HG03025 (cell line): ENCODE data around the gene HOTAIR.

Experiments used
- ATAC-seq: cut with Tn5 transposase; IDR thresholded peaks from one replicate; pipeline ENCODE4 v1.9.1; 2021; ENCODE audit warnings: mild to moderate bottlenecking, moderate library complexity; ENCODE audit not compliant: unreplicated experiment, low FRiP score

HOTAIR gene

DNA sequence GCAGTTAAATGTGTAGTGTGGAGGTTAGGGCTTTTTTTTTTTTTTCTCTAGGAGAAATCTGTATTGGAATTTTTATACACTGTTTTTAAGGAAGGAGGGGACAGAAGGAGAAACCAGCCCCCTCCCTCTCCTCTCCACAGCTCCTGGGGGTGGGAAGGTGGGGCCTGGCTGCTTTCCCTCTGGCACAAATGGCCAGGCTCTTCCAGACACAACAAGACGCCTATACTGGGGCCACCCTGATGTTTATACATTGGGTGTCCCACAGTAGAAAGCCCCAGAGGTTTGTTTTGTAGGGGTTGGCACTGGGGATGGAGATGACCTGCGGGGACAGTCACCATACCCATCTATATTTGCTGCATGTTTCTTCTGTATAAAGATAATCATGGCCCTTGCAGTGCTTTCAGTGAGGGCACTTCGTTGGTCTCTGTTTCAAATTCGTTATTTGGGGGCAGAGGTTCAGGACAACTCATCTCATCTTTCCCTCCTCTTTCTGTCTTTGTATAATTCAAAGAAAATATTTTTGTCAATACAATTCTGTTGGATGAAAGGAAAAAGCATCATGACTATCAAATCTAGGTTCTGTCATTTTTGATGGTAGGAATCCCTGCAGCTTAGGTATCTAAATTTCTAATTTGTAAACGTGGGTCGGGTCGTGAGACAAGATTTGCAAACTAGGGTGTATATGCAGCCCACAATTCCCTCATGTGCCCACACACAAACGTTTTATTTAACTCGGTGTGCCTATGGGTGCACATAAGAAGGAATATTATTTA lies 2.3 kb upstream of the HOTAIR start:
- ATAC-seq, result no peak

GRCh38 chr12:53976172-53976822 lies 1.5 kb upstream of the HOTAIR start:
- ATAC-seq, result no peak

DNA sequence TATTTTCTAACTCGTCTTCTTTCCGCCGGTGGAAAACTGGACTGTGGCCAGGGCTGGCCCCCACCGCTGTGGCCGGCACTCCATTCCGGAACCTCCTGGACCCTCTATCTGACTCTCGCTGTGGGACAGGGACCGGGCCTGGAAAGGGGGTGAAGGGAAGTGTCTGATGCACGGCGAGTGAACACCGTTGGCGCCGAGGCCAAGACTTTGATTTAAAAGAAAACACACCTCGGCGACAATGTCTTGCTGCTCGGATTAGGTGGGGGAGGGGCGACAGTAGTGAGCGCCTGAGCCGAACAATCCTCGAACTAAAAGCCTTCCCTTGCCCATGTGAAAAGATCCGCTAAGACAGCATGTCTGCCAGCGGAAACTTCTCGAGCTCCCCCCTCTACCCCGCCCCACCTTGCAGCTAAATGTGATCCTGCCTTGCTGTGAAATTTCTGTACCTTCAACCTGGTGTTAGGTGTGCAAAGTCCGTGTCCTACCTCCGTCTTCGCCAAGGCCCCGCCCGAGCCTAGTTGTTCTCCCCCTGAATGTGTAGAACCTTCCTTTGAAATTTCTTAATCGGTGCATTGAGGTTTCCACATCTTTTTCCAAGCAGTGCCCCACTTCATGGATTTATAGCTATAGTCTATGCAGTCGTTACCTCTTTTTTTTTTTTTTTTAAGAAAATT lies 862 bp upstream of the HOTAIR start:
- ATAC-seq, result no peak

DNA sequence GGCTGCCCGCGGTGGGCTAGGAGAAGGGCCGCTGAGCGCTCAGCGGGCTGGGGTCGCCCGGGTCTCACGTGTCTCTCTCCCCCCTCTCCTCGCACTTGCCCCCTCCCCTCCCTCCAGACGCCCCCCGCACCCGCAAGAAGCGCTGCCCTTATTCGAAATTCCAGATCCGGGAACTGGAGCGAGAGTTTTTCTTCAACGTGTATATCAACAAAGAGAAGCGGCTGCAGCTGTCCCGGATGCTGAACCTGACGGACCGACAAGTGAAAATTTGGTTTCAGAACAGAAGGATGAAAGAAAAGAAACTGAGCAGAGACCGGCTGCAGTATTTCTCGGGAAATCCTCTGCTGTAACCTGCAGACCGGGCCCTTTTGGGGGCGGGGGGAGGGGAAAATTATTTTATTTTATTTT lies 314 bp upstream of the HOTAIR start:
- ATAC-seq, result no peak

DNA sequence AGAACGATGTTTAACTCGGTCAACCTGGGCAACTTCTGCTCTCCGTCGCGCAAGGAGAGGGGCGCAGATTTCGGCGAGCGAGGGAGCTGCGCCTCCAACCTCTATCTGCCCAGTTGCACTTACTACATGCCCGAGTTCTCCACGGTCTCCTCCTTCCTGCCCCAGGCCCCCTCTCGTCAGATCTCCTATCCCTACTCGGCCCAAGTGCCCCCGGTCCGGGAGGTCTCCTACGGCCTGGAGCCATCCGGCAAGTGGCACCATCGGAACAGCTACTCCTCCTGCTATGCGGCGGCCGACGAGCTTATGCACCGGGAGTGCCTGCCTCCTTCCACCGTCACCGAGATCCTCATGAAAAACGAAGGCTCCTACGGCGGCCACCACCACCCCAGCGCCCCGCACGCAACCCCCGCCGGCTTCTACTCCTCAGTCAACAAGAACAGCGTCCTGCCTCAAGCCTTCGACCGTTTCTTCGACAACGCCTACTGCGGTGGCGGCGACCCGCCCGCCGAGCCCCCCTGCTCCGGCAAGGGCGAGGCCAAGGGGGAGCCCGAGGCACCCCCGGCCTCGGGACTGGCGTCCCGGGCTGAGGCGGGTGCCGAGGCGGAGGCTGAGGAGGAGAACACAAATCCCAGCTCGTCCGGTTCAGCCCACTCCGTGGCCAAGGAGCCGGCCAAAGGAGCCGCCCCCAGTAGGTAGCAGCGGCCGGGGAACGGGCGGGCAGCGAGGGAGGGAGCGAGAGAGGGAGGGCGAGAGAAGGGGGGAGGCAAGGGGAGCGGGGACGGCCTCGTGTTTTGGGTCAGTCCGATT lies 1.3 kb downstream of the HOTAIR start:
- ATAC-seq, result no peak

DNA sequence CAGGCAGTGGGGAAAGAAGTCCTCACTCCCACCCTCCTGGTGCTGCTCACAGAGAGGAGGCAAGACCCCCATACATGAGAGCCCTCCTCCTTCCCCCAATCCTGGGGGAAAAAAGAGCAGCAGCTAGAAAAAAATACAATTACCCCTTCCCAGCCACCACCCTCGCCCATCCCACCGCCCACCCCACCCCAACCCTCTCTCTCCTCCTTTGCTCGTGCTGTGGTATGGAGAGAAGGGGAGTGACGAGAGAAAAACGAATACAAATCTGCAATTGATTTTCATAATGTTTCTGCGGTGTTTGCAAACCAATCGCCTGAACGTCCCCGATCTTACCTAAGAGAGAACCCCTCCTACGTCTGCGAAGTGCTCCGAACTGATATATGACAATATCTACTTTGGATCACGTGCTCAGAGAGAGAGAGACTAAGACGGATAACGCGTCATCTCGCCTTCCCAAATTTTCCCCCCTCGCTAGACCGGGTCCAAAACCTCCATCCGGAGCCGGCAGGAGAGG lies 2.0 kb downstream of the HOTAIR start, which contains the start of gene HOXC11:
HOXC11 (plus strand) TSS at position 405 of the 514 bp plus-strand sequence. CDS start 116 bp downstream, outside the sequence.
- ATAC-seq, result no peak

DNA sequence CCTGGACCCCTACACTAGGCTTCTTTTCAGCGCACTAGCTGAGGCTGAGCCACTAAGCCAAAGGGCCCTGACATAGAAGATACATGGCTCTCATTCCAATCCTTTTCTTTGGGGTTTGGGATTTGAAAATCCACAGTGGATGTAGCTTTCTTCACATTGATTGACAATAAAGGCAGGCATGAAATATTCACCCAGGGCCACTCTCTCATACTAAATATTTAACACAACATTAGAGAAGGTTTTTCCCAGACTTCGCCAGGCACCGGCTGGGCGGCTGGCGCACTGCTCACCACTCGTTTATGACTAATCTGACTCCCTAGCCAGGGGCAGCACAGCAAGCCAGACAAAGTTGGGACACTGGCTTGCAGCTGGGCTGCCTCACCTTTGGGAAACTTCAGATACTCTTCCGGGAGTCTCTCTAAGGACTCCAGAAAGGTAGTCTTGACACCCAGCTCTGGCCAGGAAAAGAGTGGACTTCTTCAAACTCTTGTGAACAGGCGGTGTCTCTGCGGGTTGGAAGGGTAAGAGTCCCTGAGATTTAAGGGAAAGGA lies 2.5 kb downstream of the HOTAIR start:
- no peak for ATAC-seq

DNA sequence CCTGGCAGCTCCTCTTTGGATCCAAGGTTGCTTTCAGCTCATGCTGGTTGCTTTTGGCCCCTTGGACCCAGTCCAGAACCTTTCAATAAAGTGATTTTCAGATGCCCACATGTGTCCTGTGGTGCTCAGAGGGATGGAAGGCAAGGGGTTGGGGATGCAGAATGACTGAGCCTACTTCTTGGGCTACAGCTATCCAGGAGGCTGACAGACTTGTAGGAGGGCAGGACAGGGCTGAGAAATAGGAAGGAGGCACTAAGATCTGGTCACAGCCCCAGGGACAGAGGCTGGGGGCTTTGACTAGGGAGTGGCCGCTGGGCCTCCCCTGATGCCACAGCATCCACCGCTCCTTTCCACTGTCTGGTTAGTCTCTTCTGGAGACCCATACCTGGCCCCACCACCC lies 3.1 kb downstream of the HOTAIR start:
- ATAC-seq, result no peak

GRCh38 chr12:53971129-53971528 lies 3.6 kb downstream of the HOTAIR start:
- ATAC-seq, result no peak

DNA sequence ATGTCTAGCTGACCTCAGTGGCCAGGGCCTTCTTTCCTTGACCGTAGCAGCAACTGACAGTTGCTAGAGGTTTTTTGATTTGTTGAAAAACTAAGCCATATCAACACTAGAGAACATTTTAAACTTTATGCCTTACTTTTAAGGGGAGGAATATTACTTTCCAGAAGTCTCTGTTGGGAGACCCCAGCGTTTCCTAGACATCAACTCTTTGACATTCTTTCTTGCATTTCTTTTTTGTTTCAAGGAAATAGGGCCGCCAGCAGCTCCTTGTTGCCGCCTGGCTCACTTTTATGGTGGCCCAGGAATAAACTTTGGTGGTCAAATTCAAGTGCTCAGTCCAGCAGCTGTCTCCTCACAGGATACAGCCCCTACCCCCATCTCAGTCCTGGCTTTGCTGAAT lies 4.3 kb downstream of the HOTAIR start:
- ATAC-seq, result no peak

DNA sequence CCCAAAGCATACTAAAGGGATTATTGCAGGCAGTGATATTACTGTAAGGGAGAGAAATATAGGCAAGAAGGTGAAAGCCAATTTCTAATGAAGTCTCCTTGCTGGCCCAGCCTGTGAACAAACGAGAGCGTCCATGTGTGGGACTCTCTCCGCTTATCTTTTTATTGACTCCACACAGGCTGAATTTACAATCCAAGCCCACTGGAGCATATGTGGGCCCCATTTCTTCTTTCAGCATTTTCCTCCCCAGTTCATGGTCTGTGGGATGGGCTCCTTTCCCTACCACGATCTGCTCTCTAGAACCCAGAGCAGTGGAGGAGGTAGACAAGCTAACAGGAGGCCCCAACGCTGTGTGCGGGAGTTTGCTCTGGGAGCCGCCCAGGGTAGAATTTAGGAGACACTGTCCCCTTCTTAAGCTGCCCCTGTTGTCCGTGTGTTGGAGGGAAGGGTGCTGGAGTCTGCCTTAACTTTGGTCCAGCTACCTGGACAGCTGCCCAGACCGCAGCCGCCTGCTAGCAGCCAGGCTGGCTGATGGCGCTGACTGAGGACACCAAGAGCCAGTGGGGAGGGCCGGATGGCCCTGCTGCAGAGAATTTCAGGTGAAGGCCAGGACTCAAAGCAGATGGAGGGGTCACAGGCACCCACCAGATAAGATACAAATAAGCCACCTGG lies 5.0 kb downstream of the HOTAIR start:
- no peak for ATAC-seq

- no peak for ATAC-seq
Observed at GRCh38 chr12:53968214-53969127, 6.3 kb downstream of the HOTAIR start.

DNA sequence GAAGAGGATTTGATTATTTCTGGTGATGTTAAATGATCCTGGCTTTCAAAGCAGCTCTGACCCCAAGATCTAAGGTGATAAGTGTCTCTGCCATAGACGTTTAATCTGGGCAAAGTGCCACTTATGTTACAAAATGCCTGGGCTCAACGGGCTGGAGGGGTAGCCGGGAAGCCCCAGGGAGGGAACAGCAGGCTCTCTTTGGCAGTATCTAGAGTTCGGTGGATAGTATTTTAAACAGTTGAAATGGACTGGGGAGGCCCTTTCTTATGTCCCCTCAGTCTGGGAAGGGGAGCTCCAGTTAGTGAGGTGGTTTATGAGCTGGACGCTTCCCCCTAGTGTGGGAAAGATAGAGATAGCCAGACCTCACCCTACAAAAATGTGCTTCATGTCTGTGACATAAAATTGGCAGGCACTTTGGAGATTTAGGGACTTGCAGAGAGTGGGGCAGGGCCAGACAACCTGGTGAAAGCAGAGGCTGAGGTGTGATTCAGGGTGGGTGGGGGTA lies 7.3 kb downstream of the HOTAIR start:
- no peak for ATAC-seq

DNA sequence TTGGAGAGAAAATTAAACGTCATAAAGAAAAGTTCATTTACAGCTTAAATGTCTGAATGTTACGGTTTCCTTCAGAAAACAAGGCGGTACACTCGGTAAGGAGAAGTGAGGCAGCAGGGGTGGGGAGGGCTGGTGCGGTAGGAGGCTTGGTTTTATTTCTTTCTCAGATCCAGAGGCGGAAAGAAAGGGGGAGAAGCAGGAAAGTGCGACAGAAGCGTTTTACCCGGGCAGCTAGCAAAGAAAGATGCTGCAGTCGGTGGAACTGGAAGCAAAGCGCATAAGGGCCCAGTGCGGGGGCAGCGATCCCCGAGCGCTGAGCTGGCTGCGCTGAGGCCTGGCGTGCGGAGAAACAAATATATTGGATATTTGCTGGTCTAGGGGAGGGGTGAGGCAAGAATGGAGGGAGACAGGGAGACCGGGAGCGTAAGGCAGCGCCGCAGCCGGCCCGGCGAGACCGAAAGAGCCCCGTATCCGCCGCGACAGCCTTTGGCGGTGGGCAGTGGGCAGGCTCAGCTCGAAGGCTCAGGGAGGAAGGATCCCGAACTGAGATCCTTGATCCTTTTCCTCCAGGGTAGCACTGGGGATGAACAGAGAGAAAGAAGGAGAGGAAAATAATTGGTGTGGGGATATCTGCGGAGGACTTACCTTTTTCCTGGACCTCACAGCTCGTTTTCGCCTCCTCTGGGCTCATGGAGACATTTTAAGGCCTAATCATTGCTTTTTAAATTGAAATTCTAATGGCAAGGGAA lies 8.2 kb downstream of the HOTAIR start:
- no peak for ATAC-seq

DNA sequence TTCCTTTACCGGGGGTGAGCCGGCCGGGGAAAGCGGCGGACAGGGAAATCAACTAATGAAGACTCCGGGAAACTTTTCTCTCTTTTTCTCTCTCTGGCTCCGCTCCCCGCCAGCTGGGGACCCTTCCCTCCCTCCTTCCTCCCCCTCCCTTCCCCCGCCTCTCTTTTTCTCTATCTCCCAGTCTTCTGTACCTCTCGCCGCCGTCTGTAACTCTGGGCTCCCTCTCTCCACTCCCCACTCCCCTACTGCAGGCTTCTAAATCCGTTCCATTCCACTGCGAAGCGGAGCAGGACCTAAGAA lies 8.7 kb downstream of the HOTAIR start:
- no peak for ATAC-seq

DNA sequence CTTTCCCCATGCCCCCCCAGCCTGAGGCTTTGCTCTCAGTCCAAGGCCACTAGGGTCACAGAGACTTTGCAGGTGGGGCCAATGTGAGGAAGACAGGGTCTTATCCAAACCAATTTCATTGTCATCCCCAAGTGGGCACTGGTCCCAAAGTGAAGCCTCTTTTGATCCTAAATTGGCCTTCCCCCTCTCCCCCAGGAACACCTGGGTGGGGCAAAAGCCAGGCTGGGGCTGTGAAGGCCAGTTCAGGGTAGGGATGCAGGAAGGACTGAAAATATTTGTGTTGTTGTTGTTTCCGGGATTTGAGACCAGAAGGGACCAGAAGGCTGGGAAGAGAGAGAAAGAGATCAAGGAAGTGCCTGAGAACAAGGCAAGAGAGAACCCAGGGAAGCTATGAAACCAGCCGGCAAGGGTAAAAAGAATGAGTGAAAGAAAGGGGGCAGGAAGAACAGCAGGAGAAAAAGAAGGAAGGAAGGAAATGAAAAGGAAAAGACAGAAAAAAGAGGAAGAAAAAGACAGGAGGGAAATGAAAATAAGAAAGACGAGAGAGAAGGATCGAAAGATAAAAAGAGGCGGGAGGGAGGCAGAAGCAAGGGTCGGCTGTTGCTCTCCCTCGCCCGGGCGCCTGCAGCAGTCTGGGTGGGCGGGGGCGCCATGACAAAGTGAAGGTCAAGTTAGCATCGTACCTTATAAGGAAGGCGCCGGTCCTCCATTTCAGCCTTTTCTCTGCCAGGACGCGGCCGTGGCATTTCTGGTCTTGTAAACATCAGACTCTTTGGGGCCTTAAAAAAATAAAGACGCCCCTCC lies 9.3 kb downstream of the HOTAIR start:
- ATAC-seq, result no peak

DNA sequence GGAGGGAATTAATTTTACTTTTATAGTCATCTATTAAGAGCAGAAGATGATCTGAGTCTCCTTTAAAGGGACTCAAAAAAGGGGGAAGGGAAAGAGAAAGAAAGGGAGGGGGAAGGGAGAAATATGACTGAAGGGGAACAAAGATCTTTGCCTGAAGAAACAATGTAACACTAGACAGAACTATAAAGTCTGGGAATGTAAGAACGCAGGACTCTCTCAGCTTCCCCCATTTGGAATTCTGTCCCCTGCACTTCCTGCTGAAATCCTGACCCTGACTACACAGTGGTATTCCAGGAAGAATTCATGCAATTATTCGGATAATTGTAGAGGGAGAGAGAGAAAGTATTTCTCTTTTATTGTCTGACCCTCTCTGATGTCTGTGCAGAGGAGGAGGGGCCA lies 10.4 kb downstream of the HOTAIR start:
- no peak for ATAC-seq
